Stimulated activated naive CD8-positive, alpha-beta T cell treated with anti-CD3 and anti-CD28 coated beads, Interleukin-15, Interleukin-2, amounts not matched to agents 100 ng/mL and 50 ng/mL, for 24 hours (primary cell): ENCODE data around the gene PDHX.
"Not testable (repeated sequence)": the region's sequence is repeated elsewhere in the genome, so short reads cannot be mapped to it uniquely, and the experiment has no call there.

Experiments
- H3K27ac Mint-ChIP-seq: one replicate; pipeline ENCODE4 v1.8.0; 2021; ENCODE audit warnings: mild to moderate bottlenecking, mixed read lengths
- H3K27me3 Mint-ChIP-seq: one replicate; pipeline ENCODE4 v1.8.0; 2021; ENCODE audit warnings: mixed read lengths
- H3K36me3 Mint-ChIP-seq: one replicate; pipeline ENCODE4 v1.8.0; 2021; ENCODE audit warnings: low read depth, mixed read lengths
- H3K4me1 Mint-ChIP-seq: one replicate; pipeline ENCODE4 v1.8.0; 2021; ENCODE audit warnings: low read depth, mixed read lengths
- H3K4me3 Mint-ChIP-seq: one replicate; pipeline ENCODE4 v1.8.0; 2021; ENCODE audit warnings: mild to moderate bottlenecking, mixed read lengths
- H3K9me3 Mint-ChIP-seq: one replicate; pipeline ENCODE4 v1.8.0; 2021; ENCODE audit warnings: mixed read lengths

Gene PDHX

GRCh38 chr11:35021589-35021988, 105.2 kb downstream of the PDHX start:
- Mint-ChIP-seq H3K27me3 (no peaks in the 10 kb centered on the region), H3K9me3 (peaks cover 17% of the 10 kb centered on the region), H3K4me3 (no peak overlapping the region), H3K4me1 (no peaks in the 10 kb centered on the region), H3K27ac (no peak overlapping the region), H3K36me3 (peaks cover 17% of the 10 kb centered on the region)

GRCh38 chr11:35023940-35024339, 107.5 kb downstream of the PDHX start:
- not testable (repeated sequence) for H3K4me3 Mint-ChIP-seq, H3K27ac Mint-ChIP-seq, H3K27me3 Mint-ChIP-seq, H3K4me1 Mint-ChIP-seq
- Mint-ChIP-seq H3K36me3 (peaks cover 17% of the 10 kb centered on the region), H3K9me3 (peaks cover 21% of the 10 kb centered on the region)

DNA sequence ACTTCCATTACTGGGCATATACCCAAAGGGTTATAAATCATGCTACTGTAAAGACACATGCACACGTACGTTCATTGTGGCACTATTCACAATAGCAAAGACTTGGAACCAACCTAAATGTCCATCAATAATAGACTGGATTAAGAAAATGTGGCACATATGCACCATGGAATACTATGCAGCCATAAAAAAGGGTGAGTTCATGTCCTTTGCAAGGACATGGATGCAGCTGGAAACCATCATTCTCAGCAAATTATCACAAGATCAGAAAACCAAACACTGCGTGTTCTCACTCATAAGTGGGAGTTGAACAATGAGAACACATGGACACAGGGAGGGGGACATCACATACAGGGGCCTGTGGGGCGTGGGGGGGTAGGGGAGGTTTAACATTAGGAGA, 111.6 kb downstream of the PDHX start:
- H3K4me1 Mint-ChIP-seq: peaks cover 32% of the 10 kb centered on the region
- H3K36me3 Mint-ChIP-seq: peaks cover 16% of the 10 kb centered on the region
- H3K27me3 Mint-ChIP-seq, H3K27ac Mint-ChIP-seq, H3K4me3 Mint-ChIP-seq: not testable (repeated sequence)
- H3K9me3 Mint-ChIP-seq: peaks cover 20% of the 10 kb centered on the region

- peak overlapping the region; percentile 64 for H3K4me3 Mint-ChIP-seq
- peaks cover 9% of the 10 kb centered on the region for H3K9me3 Mint-ChIP-seq
- peaks cover under 1% of the 10 kb centered on the region for H3K27me3 Mint-ChIP-seq
- H3K4me1 Mint-ChIP-seq: peaks cover 45% of the 10 kb centered on the region
- H3K36me3 Mint-ChIP-seq: no peaks in the 10 kb centered on the region
- peak overlapping the region; percentile 91 for H3K27ac Mint-ChIP-seq
These were observed 113.7 kb downstream of the PDHX start for GRCh38 chr11:35029979-35030682.

DNA sequence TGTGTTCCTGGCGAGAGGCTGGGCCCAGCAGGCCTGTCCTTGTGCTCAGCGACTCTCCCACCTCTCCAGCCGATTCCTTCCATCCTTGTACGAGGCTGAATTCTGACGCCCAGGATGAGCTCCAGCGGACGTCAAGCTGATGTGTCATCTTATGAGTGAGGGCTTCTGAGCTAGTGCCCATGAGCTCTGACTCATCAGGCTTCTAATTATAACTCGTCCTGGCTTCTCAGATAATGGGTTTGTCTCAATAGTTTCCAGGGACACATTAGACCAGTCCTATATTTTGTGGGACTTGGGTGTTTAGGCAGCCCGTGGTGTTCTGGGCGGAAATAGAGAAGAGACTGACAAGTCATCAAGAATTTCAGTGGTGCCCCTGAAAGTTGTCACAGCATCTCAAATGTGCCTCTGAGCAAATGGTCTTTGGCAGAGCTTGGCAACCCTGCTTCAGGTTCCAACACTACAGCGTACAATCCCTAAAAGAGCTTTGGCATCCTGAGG, 114.3 kb downstream of the PDHX start:
- H3K4me1 Mint-ChIP-seq: peaks cover 52% of the 10 kb centered on the region
- peaks cover 6% of the 10 kb centered on the region for H3K27me3 Mint-ChIP-seq
- peak overlapping the region; percentile 91 for H3K27ac Mint-ChIP-seq
- peaks cover 13% of the 10 kb centered on the region for H3K9me3 Mint-ChIP-seq
- no peaks in the 10 kb centered on the region for H3K36me3 Mint-ChIP-seq
- peak overlapping the region; percentile 64 for H3K4me3 Mint-ChIP-seq

GRCh38 chr11:35031346-35031745, 114.9 kb downstream of the PDHX start:
- H3K27ac Mint-ChIP-seq: peak overlapping the region; percentile 91
- H3K4me3 Mint-ChIP-seq: no peak overlapping the region
- H3K27me3 Mint-ChIP-seq: peaks cover 6% of the 10 kb centered on the region

GRCh38 chr11:35031867-35032266, 115.4 kb downstream of the PDHX start:
- Mint-ChIP-seq H3K27ac (no peak overlapping the region), H3K9me3 (peaks cover 12% of the 10 kb centered on the region), H3K36me3 (no peaks in the 10 kb centered on the region), H3K27me3 (peaks cover 6% of the 10 kb centered on the region), H3K4me1 (peaks cover 60% of the 10 kb centered on the region), H3K4me3 (no peak overlapping the region)

More at GRCh38 chr11:35031346-35031745, 114.9 kb downstream of the PDHX start:
- Mint-ChIP-seq H3K9me3 (peaks cover 13% of the 10 kb centered on the region), H3K4me1 (peaks cover 55% of the 10 kb centered on the region), H3K36me3 (no peaks in the 10 kb centered on the region)

- Mint-ChIP-seq H3K27ac (no peak overlapping the region), H3K36me3 (no peaks in the 10 kb centered on the region), H3K9me3 (peaks cover 9% of the 10 kb centered on the region), H3K4me1 (peaks cover 69% of the 10 kb centered on the region), H3K4me3 (peak overlapping the region; percentile 30), H3K27me3 (peaks cover 11% of the 10 kb centered on the region)
These were observed 116.6 kb downstream of the PDHX start for GRCh38 chr11:35033011-35033410.

GRCh38 chr11:35034401-35034800, 118.0 kb downstream of the PDHX start:
- H3K27me3 Mint-ChIP-seq: peaks cover 11% of the 10 kb centered on the region
- H3K36me3 Mint-ChIP-seq: no peaks in the 10 kb centered on the region
- peaks cover 82% of the 10 kb centered on the region for H3K4me1 Mint-ChIP-seq
- peaks cover 9% of the 10 kb centered on the region for H3K9me3 Mint-ChIP-seq
- no peak overlapping the region for H3K4me3 Mint-ChIP-seq
- H3K27ac Mint-ChIP-seq: no peak overlapping the region

DNA sequence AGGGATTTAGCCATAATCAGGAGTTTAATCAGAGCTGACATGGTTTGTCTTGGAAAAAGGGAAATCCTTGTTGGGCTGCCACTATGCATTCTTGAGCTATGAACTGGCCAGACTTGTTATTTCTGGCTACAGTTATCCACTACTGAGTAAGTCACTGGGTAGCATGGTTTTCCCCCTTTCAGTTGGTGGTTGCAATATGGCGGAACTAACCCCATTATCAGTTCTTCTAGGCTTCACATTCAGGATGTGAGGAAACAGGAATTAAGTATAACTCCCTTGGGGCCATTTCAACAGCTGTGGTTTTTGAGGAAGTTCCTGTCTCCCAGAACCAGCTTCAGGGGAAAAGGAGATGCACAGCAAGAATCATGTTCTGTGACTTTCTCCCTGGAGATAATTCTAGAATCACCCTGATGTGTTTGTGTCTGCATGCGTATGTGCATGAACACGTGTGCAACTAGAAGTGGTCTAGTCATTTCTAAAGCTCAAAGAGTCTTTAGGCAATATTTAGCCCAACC, 119.5 kb downstream of the PDHX start:
- H3K9me3 Mint-ChIP-seq: peaks cover 9% of the 10 kb centered on the region
- no peak overlapping the region for H3K4me3 Mint-ChIP-seq
- no peak overlapping the region for H3K27ac Mint-ChIP-seq
- H3K36me3 Mint-ChIP-seq: no peaks in the 10 kb centered on the region
- H3K4me1 Mint-ChIP-seq: peaks cover 85% of the 10 kb centered on the region
- peaks cover 11% of the 10 kb centered on the region for H3K27me3 Mint-ChIP-seq

DNA sequence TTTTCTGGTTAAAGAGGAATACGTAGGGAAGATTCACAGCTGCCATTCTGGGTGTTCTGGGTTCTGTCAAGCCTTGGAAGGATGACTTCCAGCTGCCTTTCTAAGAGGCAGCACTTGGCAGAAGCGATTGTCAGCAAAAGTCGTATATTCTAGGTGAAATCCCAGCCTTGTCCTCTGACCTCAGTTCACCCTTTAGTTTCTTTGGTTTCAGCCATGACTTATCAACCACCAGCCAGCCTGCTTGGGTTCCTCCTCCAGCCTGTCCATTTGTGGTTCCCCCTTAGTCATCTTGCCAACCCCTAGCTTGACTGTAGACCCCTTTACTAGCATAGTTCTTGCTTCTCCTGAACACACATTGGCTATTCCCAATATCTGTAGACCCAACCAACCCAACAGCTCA, 120.2 kb downstream of the PDHX start:
- no peaks in the 10 kb centered on the region for H3K36me3 Mint-ChIP-seq
- H3K27ac Mint-ChIP-seq: peak overlapping the region; percentile 69
- no peak overlapping the region for H3K4me3 Mint-ChIP-seq
- H3K27me3 Mint-ChIP-seq: peaks cover 11% of the 10 kb centered on the region
- H3K4me1 Mint-ChIP-seq: peaks cover 85% of the 10 kb centered on the region
- H3K9me3 Mint-ChIP-seq: peaks cover 9% of the 10 kb centered on the region

DNA sequence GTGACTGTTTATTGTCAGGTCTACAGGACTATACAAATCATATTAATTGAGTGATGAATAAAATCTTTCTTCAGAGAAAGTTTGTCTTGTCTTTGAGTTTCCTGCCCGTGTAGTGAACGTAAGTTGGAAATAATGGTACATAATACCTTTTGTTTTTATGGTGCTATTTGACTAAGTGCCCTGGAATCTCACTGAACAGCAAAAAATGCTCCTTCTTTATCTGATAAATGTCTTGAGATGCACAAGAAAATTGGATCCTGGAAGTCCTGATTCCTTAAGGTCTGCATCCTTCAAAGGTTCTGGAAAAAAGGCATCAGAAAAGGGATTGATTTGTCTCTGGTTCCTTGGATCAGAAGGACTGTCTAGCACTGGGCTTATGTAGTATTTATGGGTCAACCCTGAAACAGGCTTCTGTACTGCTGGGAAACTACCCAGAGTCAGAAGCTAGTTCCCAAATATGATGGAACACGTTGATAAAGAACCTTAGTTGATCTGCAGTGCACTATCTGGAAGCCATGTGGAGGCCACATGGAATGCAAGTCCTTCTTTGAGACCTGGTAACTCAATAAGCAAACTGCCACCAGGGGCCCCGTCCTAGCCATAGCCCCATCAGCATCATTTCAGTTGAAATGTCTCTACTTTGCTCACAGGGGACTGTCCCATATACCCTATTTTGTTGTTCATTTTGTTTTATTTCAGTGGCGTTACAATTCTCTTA, 122.0 kb downstream of the PDHX start:
- Mint-ChIP-seq H3K27ac (no peak overlapping the region), H3K4me3 (no peak overlapping the region), H3K36me3 (no peaks in the 10 kb centered on the region), H3K4me1 (peaks cover 83% of the 10 kb centered on the region), H3K27me3 (peaks cover 11% of the 10 kb centered on the region), H3K9me3 (peaks cover 6% of the 10 kb centered on the region)

- H3K36me3 Mint-ChIP-seq: no peaks in the 10 kb centered on the region
- peaks cover 11% of the 10 kb centered on the region for H3K27me3 Mint-ChIP-seq
- no peak overlapping the region for H3K4me3 Mint-ChIP-seq
- peaks cover 6% of the 10 kb centered on the region for H3K9me3 Mint-ChIP-seq
- peak overlapping the region; percentile 70 for H3K27ac Mint-ChIP-seq
- H3K4me1 Mint-ChIP-seq: peaks cover 80% of the 10 kb centered on the region
These were observed 122.7 kb downstream of the PDHX start for GRCh38 chr11:35039076-35039475.

DNA sequence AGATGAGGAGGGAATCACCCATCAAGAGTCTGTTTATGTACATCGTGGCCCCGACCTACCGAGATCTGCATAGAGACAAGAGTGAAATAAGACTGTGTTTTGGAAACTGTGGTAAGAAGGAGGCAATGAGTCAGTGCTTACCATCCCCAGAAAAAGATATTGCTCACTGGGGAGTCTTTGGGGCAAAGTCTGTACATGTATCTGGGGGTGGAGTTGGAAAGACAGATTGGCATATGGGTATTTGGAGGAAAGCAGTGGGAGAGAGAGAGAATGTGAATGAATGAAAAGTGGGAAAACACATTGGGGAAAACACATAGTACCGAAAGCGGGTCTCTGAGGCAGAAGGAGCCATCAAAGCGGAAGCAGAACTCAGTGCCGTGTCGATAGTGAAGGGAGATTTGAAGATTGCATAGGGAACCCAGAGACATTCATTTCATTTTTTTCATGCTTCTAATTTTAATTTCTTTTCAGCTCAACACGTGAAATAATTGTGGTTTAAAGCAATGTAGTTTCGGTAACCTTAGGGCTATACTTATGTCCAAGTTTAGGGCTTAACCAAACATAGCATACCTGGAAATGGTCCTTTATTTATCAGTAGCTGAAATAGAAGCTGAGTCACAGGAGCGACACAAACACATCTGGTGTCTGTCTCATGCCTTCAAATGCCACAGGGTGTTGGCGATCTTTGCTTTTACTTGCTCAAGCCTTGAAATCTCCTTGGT, 124.0 kb downstream of the PDHX start:
- Mint-ChIP-seq H3K4me3 (peak overlapping the region; percentile 75), H3K27ac (peak overlapping the region; percentile 96), H3K27me3 (peaks cover 9% of the 10 kb centered on the region), H3K9me3 (peaks cover 3% of the 10 kb centered on the region), H3K4me1 (peaks cover 88% of the 10 kb centered on the region), H3K36me3 (no peaks in the 10 kb centered on the region)
